OCI-LY7 (cell line): Measurements from ENCODE around the gene RNF144B.
"Not testable (repeated sequence)": the region's sequence is repeated elsewhere in the genome, so short reads cannot be mapped to it uniquely, and the experiment has no call there.

Experiments used
- CTCF ChIP-seq: fragments of 200-600 bp; sonication (generic); conservative IDR thresholded peaks from 2 replicates; pipeline ENCODE4 v1.5.1; 2014; ENCODE audit warnings: mild to moderate bottlenecking, antibody characterized with exemption, low read length, moderate library complexity, mixed read lengths
- EZH2phosphoT487 ChIP-seq: fragments of 200-600 bp; sonication (generic); IDR thresholded peaks from 2 replicates; pipeline ENCODE4 v1.6.1; 2018; ENCODE audit warnings: low read depth, borderline replicate concordance, mild to moderate bottlenecking, mixed run types, antibody characterized with exemption, low read length, moderate library complexity, mixed read lengths

- TF ChIP-seq CTCF, EZH2phosphoT487: not testable (repeated sequence)
Measured at GRCh38 chr6:18398225-18398624, 11.1 kb downstream of the RNF144B start.
